Motor neuron (in vitro differentiated cells): ENCODE results near the gene MANSC1. TPM values are rescaled to one million over a fixed set of nuclear protein-coding genes. Genes with fewer than 3 reads are reported as not detected.

Experiments used
- ATAC-seq, 8 experiments: fragments of 200-7000 bp; cut with Tn5 transposase; replicated peaks in 6 of 8; 2 replicates each; pipeline ENCODE4 v1.8.0; 2021; ENCODE audit warnings: mild to moderate bottlenecking in 8 of 8, moderate library complexity in 8 of 8
- H3K27ac ChIP-seq, 2 donors: fragments of 250-450 bp; sonication (Bioruptor Pico); 2 replicates each; pipeline ENCODE4 v1.9.0; 2021; ENCODE audit warnings: antibody characterized with exemption in 2 of 2, mild to moderate bottlenecking in 2 of 2, moderate library complexity in 1 of 2
- H3K4me1 ChIP-seq, 2 donors: fragments of 250-450 bp; sonication (Bioruptor Pico); replicated peaks in 1 of 2; 2 replicates each; pipeline ENCODE4 v1.6.1; 2021; ENCODE audit warnings: antibody characterized with exemption in 2 of 2, mild to moderate bottlenecking in 2 of 2, moderate library complexity in 1 of 2
- H3K4me3 ChIP-seq, 5 donors: fragments of 250-450 bp; sonication (Bioruptor Pico); 2 replicates each; pipeline ENCODE4 v1.9.0; 2021; ENCODE audit warnings: antibody characterized with exemption in 5 of 5, mild to moderate bottlenecking in 5 of 5, moderate library complexity in 4 of 5
- WGBS, 10 experiments: fragments of 450-650 bp; shearing (Covaris generic); methylation state at CpG; one replicate each; pipeline ENCODE4 v1.0.0; 2022; 5-methylcytosine and 5-hydroxymethylcytosine counted together
- in situ Hi-C, 9 experiments: fragments of 400-800 bp; cut with MboI; loops; one replicate each; pipeline ENCODE4 v1.15.0; 2021; ENCODE audit warnings: low sequenced_read_pairs in 9 of 9, low pct_unique_long_range_greater_than_20kb in 2 of 9; ENCODE audit not compliant: unreplicated experiment in 9 of 9
- total RNA-seq, 8 experiments: library from RNA; unstranded; fragments of 300-600 nt; gene quantifications; 2 replicates each; pipeline versions ENCODE4 v1.2.3 to v1.2.4, GENCODE V29; 2022

The MANSC1 gene
- total RNA-seq: 10 to 100 TPM in 2 of 8 experiments, 1 to 10 TPM in 6; 3.1 to 24.0 (median 6.3) TPM

DNA sequence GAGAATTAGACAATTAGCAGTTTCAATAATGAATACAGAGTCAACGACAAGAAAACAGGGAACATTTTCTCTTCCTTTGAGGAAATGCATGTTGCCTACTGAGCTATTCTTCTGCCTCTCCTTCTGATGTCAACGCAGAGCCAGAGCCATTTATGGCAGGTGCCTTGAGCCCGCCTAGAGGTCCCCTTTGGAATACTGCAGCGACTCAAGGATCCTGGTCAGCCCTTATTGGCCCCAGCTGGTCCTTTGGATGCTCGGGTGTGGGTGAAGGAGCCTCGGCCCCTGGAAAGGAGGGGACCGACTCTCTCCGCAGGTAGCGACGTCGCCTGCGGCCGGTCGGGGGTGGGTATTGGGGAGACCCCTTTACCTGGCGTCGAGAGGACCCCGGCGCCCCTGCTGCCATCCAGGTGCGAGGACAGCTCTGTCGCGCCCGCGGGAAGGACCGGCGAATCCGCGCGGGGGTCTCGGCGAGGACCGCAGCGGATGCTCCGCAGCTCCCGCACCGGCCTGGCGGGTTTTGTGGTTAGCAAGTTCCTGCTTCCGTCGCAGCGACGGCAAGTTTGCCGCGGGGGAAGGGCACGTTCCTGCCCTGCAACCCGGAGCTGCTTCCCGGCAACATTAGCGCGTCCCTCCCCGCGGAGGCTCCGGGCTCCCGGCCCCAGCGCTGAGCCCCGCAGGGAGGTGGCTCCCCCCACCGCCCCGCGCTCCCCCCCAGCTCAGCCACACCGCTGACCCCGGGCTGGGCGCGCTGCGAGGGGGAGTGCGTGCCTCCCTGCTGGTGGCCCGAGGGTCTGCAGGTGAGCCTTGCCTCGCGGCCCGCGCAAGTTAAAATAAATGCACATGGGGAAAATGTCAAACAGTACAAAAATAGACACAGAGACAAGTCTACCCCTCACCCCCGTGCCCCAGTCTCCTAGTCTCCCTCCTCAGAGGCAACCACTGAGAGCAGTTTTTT, at the start of gene MANSC1:
Gene MANSC1 (minus strand): TSS at position 532 of the 955 bp plus-strand sequence. CDS start 6,928 bp downstream, outside the sequence.
- WGBS, 10 experiments: 0 to 29% (median 0%) methylated on average over 1 to 12 of the region's 68 CpGs; no CpG with 5 or more reads in 1 of the 10 experiments

DNA sequence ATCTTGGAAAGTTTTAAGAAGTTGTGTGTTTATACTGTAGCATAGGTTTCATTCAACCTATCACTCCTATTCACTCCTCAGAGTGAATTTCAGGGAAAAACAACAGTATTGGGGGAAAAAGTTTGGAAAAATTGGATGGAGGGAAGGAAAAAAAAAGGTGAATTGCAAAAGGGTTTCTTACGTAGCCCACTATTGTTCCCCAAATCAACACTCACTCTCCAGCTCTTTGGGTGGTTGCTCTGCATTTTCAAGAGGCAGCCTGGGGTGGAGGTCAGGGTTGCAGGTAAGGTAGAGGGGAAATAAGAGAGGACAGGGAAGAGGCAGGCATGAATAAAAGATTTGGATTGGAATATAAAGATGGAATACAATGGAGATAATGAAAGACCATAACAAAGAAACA, 49.1 kb upstream of the MANSC1 start:
- in situ Hi-C loops: loop anchor here in 3 of 9 experiments (25.0 kb wide), 4 partner anchors 163 to 313 kb away; partner anchors contain the start of genes CDKN1B (in 1 of the 3), DUSP16 (in 1 of the 3) and GPR19 (in 1 of the 3)
- Histone ChIP-seq H3K27ac (no peak overlapping the region), H3K4me1 (peaks cover 5 to 9% of the 10 kb centered on the region in 2 donors), H3K4me3 (no peak overlapping the region)
- ATAC-seq: no peak
- 67 to 100% (median 91%) methylated on average over 1 of the region's 1 CpG; no CpG with 5 or more reads in 2 of the 10 experiments for WGBS, 10 experiments

More for the DNA sequence above, at the start of gene MANSC1:
- Histone ChIP-seq H3K4me1 (peaks cover 0 to 3% of the 10 kb centered on the region in 2 donors), H3K27ac (peak within 1 kb of the TSS; percentile 26 to 50), H3K4me3 (peak within 1 kb of the TSS; percentile 52 to 71 (median 62))
- in situ Hi-C loops: loop anchor here in 4 of 9 experiments (25.0 kb wide), 3 partner anchors 263 to 362 kb away; partner anchors contain the start of genes CDKN1B (in 2 of the 4) and GPR19 (in 1 of the 4)
- ATAC-seq: peak; percentile 87 to 93 (median 90)

GRCh38 chr12:12398026-12398859, 48.2 kb upstream of the MANSC1 start:
- ATAC-seq: peak in 7 of 8 experiments; percentile 62 to 97 (median 83)
- WGBS, 10 experiments: 5 to 81% (median 59%) methylated on average over 2 to 7 of the region's 7 CpGs
- peaks cover 5 to 6% of the 10 kb centered on the region in 2 donors for H3K4me1 ChIP-seq
- no peak overlapping the region for H3K27ac ChIP-seq
- H3K4me3 ChIP-seq: no peak overlapping the region
- in situ Hi-C loops: loop anchor here in 3 of 9 experiments (25.0 kb wide), 4 partner anchors 164 to 314 kb away; partner anchors contain the start of genes CDKN1B (in 1 of the 3), DUSP16 (in 1 of the 3) and GPR19 (in 1 of the 3)

- no peak overlapping the region for H3K27ac ChIP-seq
- no peak for ATAC-seq
- WGBS, 10 experiments: 70 to 100% (median 90%) methylated on average over 1 to 5 of the region's 5 CpGs; no CpG with 5 or more reads in 3 of the 10 experiments
- peaks cover 5 to 6% of the 10 kb centered on the region in 2 donors for H3K4me1 ChIP-seq
- in situ Hi-C loops: loop anchor here in 3 of 9 experiments (25.0 kb wide), 4 partner anchors 165 to 315 kb away; partner anchors contain the start of genes CDKN1B (in 1 of the 3), DUSP16 (in 1 of the 3) and GPR19 (in 1 of the 3)
- no peak overlapping the region for H3K4me3 ChIP-seq
These were observed 47.1 kb upstream of the MANSC1 start for GRCh38 chr12:12397184-12397583.

GRCh38 chr12:12396694-12397093, 46.7 kb upstream of the MANSC1 start:
- Histone ChIP-seq H3K4me1 (peaks cover 5 to 6% of the 10 kb centered on the region in 2 donors), H3K4me3 (no peak overlapping the region), H3K27ac (no peak overlapping the region)
- 85 to 100% (median 93%) methylated on average over 1 to 4 of the region's 4 CpGs for WGBS, 10 experiments
- no peak for ATAC-seq
- in situ Hi-C loops: loop anchor here in 3 of 9 experiments (25.0 kb wide), 4 partner anchors 166 to 316 kb away; partner anchors contain the start of genes CDKN1B (in 1 of the 3), DUSP16 (in 1 of the 3) and GPR19 (in 1 of the 3)

DNA sequence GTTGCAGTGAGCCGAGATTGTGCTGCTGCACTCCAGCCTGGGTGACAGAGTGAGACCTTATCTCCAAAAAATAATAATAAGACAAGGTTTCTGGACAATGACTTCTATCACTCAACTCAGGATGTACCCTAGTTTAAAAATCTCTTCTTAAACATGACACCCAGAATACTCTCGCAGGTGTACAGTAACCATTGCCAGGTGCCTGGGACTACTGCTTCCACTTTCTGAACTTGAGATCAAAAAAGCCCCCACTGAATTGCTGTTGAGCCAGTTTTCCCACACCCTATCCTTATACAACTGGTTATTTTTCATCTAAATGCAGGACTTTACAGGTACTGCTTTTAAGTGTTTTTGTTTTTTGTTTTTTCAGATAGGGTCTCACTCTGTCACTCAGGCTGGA, 43.1 kb upstream of the MANSC1 start:
- WGBS, 10 experiments: 63 to 100% (median 100%) methylated on average over 1 to 2 of the region's 2 CpGs; no CpG with 5 or more reads in 3 of the 10 experiments
- in situ Hi-C loops: loop anchor here in 3 of 9 experiments (25.0 kb wide), 4 partner anchors 169 to 319 kb away; partner anchors contain the start of genes CDKN1B (in 1 of the 3), DUSP16 (in 1 of the 3) and GPR19 (in 1 of the 3)
- Histone ChIP-seq H3K27ac (no peak overlapping the region), H3K4me3 (no peak overlapping the region), H3K4me1 (peaks cover 0 to 1% of the 10 kb centered on the region in 2 donors)
- ATAC-seq: no peak

GRCh38 chr12:12392413-12392812, 42.4 kb upstream of the MANSC1 start:
- H3K4me3 ChIP-seq: no peak overlapping the region
- ATAC-seq: no peak
- in situ Hi-C loops: loop anchor here in 3 of 9 experiments (25.0 kb wide), 4 partner anchors 170 to 320 kb away; partner anchors contain the start of genes CDKN1B (in 1 of the 3), DUSP16 (in 1 of the 3) and GPR19 (in 1 of the 3)
- H3K27ac ChIP-seq: no peak overlapping the region
- 61 to 100% (median 96%) methylated on average over 1 to 2 of the region's 2 CpGs; no CpG with 5 or more reads in 1 of the 10 experiments for WGBS, 10 experiments
- no peaks in the 10 kb centered on the region for H3K4me1 ChIP-seq

DNA sequence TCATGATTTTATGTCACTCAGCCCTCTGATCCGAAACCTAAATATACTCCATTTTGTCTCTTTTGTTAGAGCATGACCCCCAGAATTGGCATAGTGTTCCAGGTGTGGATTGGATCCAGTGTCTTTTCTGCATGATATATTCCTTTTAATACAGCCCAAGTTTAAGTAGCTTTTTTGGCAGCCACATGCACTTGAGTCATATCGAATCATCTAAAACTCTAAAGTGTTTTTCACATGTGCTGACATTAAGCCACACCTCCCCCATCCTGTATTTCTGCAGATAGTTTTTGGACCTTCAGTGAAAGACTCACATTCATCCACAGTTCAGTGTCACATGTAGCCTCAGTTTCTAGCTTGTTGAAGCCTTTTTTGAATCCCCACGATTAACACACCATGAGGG, 37.5 kb upstream of the MANSC1 start:
- Histone ChIP-seq H3K27ac (no peak overlapping the region), H3K4me3 (no peak overlapping the region), H3K4me1 (peaks cover 7 to 9% of the 10 kb centered on the region in 2 donors)
- 0 to 100% (median 79%) methylated on average over 1 to 3 of the region's 3 CpGs for WGBS, 10 experiments
- in situ Hi-C loops: loop anchor here in 3 of 9 experiments (25.0 kb wide), 4 partner anchors 175 to 325 kb away; partner anchors contain the start of genes CDKN1B (in 1 of the 3), DUSP16 (in 1 of the 3) and GPR19 (in 1 of the 3)
- ATAC-seq: peak in 2 of 8 experiments; percentile 59 to 61

- Histone ChIP-seq H3K4me3 (no peak overlapping the region), H3K27ac (peak overlapping the region in 1 of 2 donors; percentile 59), H3K4me1 (peaks cover 7 to 9% of the 10 kb centered on the region in 2 donors)
- peak in 6 of 8 experiments; percentile 54 to 80 (median 75) for ATAC-seq
- in situ Hi-C loops: loop anchor here in 3 of 9 experiments (25.0 kb wide), 4 partner anchors 178 to 328 kb away; partner anchors contain the start of genes CDKN1B (in 1 of the 3), DUSP16 (in 1 of the 3) and GPR19 (in 1 of the 3)
- WGBS, 10 experiments: 0 to 92% (median 18%) methylated on average over 1 to 7 of the region's 7 CpGs
These were observed 34.7 kb upstream of the MANSC1 start for GRCh38 chr12:12384571-12385340.

- H3K4me3 ChIP-seq: no peak overlapping the region
- H3K4me1 ChIP-seq: peaks cover 7 to 9% of the 10 kb centered on the region in 2 donors
- 58 to 100% (median 86%) methylated on average over 1 to 3 of the region's 3 CpGs; no CpG with 5 or more reads in 1 of the 10 experiments for WGBS, 10 experiments
- no peak for ATAC-seq
- in situ Hi-C loops: loop anchor here in 3 of 9 experiments (25.0 kb wide), 4 partner anchors 180 to 330 kb away; partner anchors contain the start of genes CDKN1B (in 1 of the 3), DUSP16 (in 1 of the 3) and GPR19 (in 1 of the 3)
- H3K27ac ChIP-seq: no peak overlapping the region
These were observed 31.9 kb upstream of the MANSC1 start for GRCh38 chr12:12381982-12382381.
